ENCODE data around the gene CAMK2A. TPM values are rescaled to one million over a fixed set of nuclear protein-coding genes. Genes with fewer than 3 reads are reported as not detected.

CAMK2A gene
- total RNA-seq, 2 experiments from 2014 or later: not detected

DNA sequence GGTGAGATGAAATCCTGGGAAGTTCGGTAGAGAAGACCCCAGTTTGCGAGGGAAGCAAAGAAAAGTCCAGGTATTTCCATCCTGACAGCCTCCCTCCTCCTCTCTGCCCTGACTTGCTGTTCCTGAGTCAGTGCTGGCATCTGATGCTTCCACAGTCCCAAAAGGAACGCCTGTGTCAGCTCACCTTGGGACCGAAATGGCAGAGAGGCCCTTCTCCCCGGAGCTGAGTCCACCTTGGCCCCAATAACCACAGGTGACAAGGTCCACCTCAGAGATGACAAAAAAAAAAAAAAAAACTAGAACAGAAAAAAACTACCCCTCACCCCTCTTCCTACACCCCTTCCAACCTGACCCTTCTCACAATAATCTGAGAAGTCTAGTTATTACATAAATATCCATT is 68.1 kb downstream of the CAMK2A start:
- ChIA-PET CTCF (no interaction called here), POLR2A (no interaction called here)
- Mint-ChIP-seq H3K4me3 (no peak overlapping the region), H3K4me1 (peaks cover 2% of the 10 kb centered on the region), H3K27me3 (peaks cover 7% of the 10 kb centered on the region), H3K36me3 (ENCODE audit: low read depth) (no peaks in the 10 kb centered on the region), H3K9me3 (no peaks in the 10 kb centered on the region), H3K27ac (no peak overlapping the region)
- no peak for DNase-seq

DNA sequence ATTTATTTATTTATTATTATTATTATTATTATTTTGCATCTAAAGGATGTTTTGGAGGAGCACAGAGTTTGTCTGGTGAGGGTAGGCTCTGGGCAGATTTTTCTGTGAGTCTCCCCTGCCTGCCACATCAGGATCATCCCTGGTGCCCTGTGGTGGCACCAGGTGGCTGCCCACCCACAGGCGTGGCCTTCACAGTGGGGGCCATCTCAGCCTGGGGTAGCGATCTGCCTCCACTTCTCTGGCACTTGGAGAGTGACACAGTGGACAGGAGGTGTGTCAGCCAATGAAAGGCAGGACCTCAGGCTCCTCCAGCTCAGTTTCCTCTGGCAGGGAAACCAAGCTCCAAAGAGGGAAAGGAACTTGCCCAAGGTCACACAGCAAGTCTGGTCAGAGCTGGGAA is 69.7 kb downstream of the CAMK2A start:
- H3K27me3 Mint-ChIP-seq: peaks cover 7% of the 10 kb centered on the region
- CTCF ChIA-PET: interaction anchor here (0.6 to 1.7 kb wide), 5 partner anchors 35 to 386 kb away, joined by 3 to 5 read pairs (median 3); no protein-coding TSS in a partner anchor
- H3K4me3 Mint-ChIP-seq: no peak overlapping the region
- H3K9me3 Mint-ChIP-seq: no peaks in the 10 kb centered on the region
- H3K4me1 Mint-ChIP-seq: peaks cover 2% of the 10 kb centered on the region
- no peak for DNase-seq
- no peaks in the 10 kb centered on the region for H3K36me3 Mint-ChIP-seq (ENCODE audit: low read depth)
- POLR2A ChIA-PET: no interaction called here
- no peak overlapping the region for H3K27ac Mint-ChIP-seq

DNA sequence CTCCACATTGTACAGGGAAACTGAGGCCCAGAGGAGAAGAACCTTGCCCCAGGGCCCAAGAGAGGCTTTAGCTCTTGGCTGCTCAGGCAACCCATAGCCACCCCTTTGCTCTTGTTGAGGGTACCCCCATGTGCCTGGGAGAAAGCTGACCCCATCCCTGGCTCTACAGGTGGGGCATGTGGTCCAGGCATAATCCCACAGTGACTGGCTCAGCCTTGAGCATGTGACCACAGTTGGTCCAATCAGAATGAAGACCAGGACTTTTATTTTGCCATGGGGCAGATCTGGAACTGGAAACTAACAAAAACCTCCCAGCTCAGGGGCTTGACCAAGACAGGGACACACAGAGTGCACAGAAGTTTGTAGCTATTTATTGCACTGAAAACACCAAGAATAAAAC is 70.4 kb downstream of the CAMK2A start:
- Mint-ChIP-seq H3K4me3 (no peak overlapping the region), H3K9me3 (no peaks in the 10 kb centered on the region), H3K27ac (no peak overlapping the region), H3K27me3 (peaks cover 7% of the 10 kb centered on the region), H3K36me3 (ENCODE audit: low read depth) (no peaks in the 10 kb centered on the region), H3K4me1 (peaks cover 2% of the 10 kb centered on the region)
- no peak for DNase-seq
- POLR2A ChIA-PET: no interaction called here
- CTCF ChIA-PET: interaction anchor here (0.6 to 1.7 kb wide), 7 partner anchors 13 to 385 kb away, joined by 3 to 5 read pairs (median 3); no protein-coding TSS in a partner anchor

DNA sequence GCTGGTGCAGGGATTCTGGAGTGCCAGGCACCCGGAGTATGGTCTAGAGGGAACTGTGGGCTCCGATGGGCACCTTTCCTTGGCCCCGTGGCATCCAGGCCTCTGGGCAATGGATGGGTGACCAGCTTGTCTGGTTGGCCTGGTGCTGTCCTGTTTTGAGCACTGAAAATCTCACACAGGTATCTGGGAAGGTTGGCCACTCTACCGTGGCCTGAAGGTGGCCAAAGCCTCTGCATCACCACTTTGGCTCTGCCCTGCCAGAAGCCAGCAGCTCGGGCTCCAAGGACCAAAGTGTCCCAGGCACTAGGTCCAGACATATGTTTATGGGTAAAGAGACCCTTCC is 70.9 kb downstream of the CAMK2A start:
- Mint-ChIP-seq H3K36me3 (ENCODE audit: low read depth) (no peaks in the 10 kb centered on the region), H3K4me1 (peaks cover 2% of the 10 kb centered on the region), H3K4me3 (no peak overlapping the region), H3K9me3 (no peaks in the 10 kb centered on the region), H3K27ac (no peak overlapping the region), H3K27me3 (peaks cover 7% of the 10 kb centered on the region)
- DNase-seq: no peak
- CTCF ChIA-PET: interaction anchor here (0.6 to 1.7 kb wide), 15 partner anchors 10 to 385 kb away, joined by 3 to 10 read pairs (median 3); no protein-coding TSS in a partner anchor
- POLR2A ChIA-PET: no interaction called here

DNA sequence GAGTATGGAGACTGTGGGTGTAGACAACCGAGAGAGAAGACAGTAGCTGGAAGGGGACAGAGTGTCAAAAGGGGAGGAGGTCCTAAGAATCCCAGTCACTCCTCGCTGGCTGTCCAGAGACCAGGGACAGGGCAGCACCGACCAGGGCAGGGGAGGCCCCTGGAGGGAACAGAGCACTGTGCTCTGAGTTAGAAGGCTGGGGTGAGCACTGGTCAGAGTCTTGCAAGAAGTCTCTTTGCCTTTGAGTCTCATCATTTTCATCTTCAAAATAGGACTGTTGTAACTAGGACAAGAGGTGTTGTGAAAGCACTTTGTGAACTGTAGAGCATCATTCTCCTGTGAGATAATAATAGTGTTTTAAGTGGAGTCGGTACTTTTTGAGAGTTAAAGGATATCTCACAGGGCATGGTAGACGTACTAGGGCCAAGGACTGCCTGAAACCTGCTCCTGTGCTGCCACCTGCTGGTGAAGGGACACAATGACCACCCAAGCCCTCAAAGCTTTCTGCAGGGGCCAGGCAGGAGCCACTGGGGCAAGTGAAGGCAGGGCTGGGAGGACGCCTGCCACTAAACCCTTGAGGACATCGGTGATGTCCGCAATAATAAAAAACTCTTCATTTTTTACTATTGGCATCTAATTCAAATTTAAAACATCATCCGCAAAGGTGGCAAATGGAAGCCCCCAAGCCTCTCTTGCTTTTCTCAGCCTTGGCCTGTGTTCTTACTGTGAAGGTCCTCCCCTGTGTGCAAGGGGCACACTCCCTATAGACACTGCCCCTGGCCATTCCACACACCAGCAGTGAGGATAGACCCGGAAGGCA is 71.5 kb downstream of the CAMK2A start:
- H3K4me1 Mint-ChIP-seq: peaks cover 2% of the 10 kb centered on the region
- no peaks in the 10 kb centered on the region for H3K36me3 Mint-ChIP-seq (ENCODE audit: low read depth)
- H3K27ac Mint-ChIP-seq: no peak overlapping the region
- no peaks in the 10 kb centered on the region for H3K9me3 Mint-ChIP-seq
- ChIA-PET POLR2A (no interaction called here), CTCF (interaction anchor here (0.6 to 1.7 kb wide), 13 partner anchors 10 to 179 kb away, joined by 3 to 10 read pairs (median 3); no protein-coding TSS in a partner anchor)
- no peak overlapping the region for H3K4me3 Mint-ChIP-seq
- DNase-seq: peak; percentile 87
- H3K27me3 Mint-ChIP-seq: peaks cover 7% of the 10 kb centered on the region

DNA sequence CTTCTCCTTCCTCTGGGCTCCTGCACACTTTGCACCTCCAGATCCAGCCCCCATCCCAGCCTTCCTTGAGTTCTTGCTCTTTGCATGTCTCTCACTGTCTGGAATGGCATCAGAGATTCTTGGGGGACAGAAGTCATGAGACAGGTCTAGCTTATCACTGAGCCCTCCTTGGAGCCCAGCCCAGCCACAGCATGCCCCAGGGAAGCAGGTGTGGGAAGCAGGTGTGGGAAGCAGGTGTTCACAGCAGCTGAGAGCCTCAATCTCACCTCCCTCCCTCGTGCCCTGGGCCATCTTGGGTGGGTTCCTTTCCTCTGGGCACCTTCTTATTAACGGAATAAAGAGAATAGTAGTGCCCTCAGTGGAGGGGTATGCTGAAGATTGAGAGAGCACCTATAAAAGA is 72.5 kb downstream of the CAMK2A start:
- CTCF ChIA-PET: interaction anchor here (1.5 kb wide), 1 partner anchor 86 kb away, joined by 10 read pairs; no protein-coding TSS in a partner anchor
- POLR2A ChIA-PET: no interaction called here
- H3K9me3 Mint-ChIP-seq: no peaks in the 10 kb centered on the region
- no peak overlapping the region for H3K4me3 Mint-ChIP-seq
- H3K27ac Mint-ChIP-seq: no peak overlapping the region
- H3K27me3 Mint-ChIP-seq: peaks cover 7% of the 10 kb centered on the region
- H3K4me1 Mint-ChIP-seq: peaks cover 2% of the 10 kb centered on the region
- DNase-seq: no peak
- no peaks in the 10 kb centered on the region for H3K36me3 Mint-ChIP-seq (ENCODE audit: low read depth)

DNA sequence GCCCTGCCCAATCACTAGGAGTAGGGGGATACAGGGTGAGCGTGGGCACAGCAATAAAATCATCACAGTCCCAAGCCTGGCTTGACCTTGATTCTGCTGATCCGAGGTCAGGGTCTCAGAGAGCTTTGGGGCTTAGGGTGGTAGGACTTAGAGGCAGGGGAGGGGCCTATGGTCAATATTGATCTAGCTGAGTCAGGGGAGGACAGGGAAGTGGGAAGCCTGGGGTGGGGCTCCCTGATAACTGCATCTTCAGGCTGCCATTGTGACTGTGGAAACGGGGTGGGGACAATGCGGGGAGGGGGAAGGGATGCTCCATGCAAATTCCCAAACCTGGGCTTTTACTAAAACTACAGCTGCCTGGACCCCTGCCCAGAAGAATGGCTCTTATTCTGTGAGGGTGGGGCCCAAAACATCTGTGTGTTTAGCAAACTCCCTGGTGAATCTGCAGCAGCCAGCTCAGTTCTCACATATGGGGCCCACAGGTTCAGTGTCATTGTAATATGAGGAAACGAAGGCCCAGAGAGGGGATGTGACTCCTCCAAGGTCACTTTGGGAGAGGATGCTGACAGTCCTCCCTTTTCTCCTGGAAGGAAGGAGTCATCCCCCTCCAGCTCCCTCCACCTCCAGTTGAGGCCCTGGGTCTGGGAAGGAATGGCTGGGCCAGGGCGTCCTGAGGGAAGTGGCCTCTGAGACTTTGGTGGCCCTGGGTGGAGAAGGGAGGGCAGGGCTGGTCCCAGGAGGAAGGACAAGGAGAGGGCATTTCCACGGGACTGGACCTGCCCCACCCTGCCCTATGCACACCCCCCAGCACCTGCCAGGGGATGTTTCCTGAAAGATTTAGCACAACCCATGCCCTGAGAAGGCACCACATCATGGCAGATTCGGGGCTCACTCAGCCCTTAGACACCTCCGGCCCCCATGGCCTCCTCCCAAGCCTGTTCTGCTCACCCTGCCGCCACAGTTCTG is 73.3 kb downstream of the CAMK2A start:
- no peak for DNase-seq
- no peak overlapping the region for H3K27ac Mint-ChIP-seq
- H3K36me3 Mint-ChIP-seq (ENCODE audit: low read depth): no peaks in the 10 kb centered on the region
- ChIA-PET CTCF (interaction anchor here (0.9 to 1.8 kb wide), 3 partner anchors 9 to 119 kb away, joined by 3 to 4 read pairs (median 3); no protein-coding TSS in a partner anchor), POLR2A (no interaction called here)
- H3K4me1 Mint-ChIP-seq: peaks cover 2% of the 10 kb centered on the region
- H3K4me3 Mint-ChIP-seq: no peak overlapping the region
- H3K27me3 Mint-ChIP-seq: peaks cover 7% of the 10 kb centered on the region
- no peaks in the 10 kb centered on the region for H3K9me3 Mint-ChIP-seq

DNA sequence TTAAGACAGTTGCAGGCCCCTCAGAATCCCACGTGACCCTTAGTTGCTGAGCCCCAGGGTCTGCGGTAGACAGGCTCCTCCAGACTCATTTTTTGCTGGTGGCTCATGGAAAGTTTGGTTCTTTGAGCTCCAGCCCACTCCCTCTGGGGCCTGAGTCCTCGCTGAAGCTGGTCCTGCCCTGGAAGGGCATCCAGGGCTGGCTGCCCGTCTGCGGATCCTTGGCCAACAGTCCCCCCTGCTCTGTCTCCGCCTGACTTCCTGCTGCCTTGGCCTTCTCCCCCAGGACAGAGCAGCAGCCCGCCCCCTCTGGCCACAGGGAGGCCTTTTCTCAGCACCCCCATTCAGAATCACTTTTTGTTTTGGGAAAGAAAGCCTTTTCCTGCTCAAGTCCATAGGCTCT is 75.3 kb downstream of the CAMK2A start:
- ChIA-PET POLR2A (no interaction called here), CTCF (interaction anchor here (1.5 to 1.8 kb wide), 2 partner anchors 19 to 85 kb away, joined by 3 read pairs; no protein-coding TSS in a partner anchor)
- Mint-ChIP-seq H3K36me3 (ENCODE audit: low read depth) (no peaks in the 10 kb centered on the region), H3K27me3 (peaks cover 11% of the 10 kb centered on the region), H3K4me1 (peaks cover 13% of the 10 kb centered on the region), H3K4me3 (no peak overlapping the region), H3K9me3 (no peaks in the 10 kb centered on the region), H3K27ac (no peak overlapping the region)
- DNase-seq: no peak

DNA sequence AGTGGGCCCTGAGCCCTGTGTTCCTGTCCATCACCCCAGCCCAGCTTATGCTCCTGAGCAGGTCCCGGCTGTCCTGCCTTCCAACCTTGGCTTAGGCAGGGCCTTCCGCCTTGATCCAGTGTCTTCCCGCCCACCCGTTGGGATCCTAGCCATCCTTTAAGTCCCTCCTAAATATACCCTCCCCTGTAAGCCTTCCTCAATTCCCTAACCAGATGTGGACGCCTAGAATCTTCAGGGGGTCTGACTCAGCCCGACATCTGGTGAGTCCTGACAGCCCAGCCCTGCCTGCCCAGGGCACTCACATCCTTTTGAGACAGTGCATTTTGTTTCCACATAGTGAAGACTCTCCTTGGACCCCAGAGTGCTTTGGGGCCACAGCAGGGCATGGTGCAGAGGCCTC is 76.0 kb downstream of the CAMK2A start:
- H3K27ac Mint-ChIP-seq: no peak overlapping the region
- H3K4me1 Mint-ChIP-seq: peaks cover 21% of the 10 kb centered on the region
- ChIA-PET POLR2A (no interaction called here), CTCF (no interaction called here)
- DNase-seq: no peak
- H3K27me3 Mint-ChIP-seq: peaks cover 11% of the 10 kb centered on the region
- no peaks in the 10 kb centered on the region for H3K36me3 Mint-ChIP-seq (ENCODE audit: low read depth)
- H3K4me3 Mint-ChIP-seq: no peak overlapping the region
- no peaks in the 10 kb centered on the region for H3K9me3 Mint-ChIP-seq

DNA sequence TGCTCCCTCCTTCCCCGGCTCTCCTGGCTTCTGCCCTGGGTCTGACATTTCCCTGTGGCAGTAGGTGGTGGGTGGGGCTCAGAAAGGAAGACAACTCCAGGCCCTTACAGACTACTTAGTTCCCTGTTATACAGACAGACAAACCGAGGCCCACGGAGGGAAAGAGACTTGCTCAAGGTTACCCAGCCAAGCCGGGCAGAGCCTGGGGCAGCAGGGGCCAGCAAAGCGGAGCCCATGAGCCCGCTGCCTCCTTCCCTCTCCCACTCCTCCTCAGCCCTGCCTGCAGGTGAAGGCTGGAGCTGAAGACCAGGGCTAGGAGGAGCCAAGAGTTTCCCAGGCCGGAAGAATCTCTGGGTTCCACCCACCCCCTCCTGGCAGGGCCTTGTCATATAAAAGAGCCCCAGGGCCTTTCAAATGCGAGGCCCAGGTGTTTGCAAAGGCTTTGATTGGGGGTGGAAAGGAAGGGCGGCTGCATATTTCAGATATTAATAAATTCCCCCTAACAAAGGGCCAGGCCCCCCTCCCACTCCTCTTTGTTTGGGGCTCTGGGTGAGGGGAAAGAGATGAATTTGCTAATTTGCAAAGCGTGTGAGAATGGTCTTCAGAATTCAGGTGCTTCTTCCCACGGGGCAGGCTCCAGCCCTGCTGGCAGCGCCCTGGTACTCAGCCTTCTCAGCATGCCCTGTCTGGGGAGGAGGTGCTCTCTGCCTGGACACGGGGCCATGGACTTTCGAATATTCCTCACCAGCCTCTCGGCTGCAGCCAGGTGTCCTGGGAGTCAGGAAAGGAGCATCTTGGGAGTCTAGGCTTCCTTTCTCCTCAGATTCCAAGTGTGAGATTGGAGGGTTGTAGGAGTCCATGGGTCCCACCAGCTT is 78.2 kb downstream of the CAMK2A start:
- Mint-ChIP-seq H3K36me3 (ENCODE audit: low read depth) (no peaks in the 10 kb centered on the region), H3K4me1 (peaks cover 24% of the 10 kb centered on the region), H3K9me3 (no peaks in the 10 kb centered on the region), H3K27ac (no peak overlapping the region), H3K27me3 (peaks cover 15% of the 10 kb centered on the region), H3K4me3 (no peak overlapping the region)
- POLR2A ChIA-PET: no interaction called here
- no peak for DNase-seq
- CTCF ChIA-PET: interaction anchor here (1.3 kb wide), 1 partner anchor 16 kb away, joined by 3 read pairs; no protein-coding TSS in a partner anchor

DNA sequence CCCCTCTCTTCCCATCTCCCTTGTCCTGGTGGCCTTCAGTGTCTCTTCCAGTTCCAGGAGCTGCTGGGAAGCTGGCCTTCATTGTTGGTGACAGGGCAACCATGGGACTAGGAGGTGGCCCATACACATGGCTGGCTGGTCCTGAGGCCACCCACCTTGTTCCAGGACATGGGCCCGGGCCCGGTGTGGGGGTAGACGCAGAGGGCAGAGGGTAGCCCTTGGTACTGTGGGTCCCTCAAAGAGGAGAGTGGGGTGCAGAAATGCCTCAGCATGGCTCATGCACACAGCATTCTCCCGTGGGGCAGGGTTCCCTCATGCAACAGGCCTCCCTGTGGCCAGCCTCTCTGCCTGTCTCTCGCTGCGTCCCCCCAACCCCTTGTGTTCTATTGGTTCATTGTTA is 78.9 kb downstream of the CAMK2A start:
- Mint-ChIP-seq H3K36me3 (ENCODE audit: low read depth) (no peaks in the 10 kb centered on the region), H3K4me3 (no peak overlapping the region), H3K9me3 (no peaks in the 10 kb centered on the region), H3K4me1 (peaks cover 25% of the 10 kb centered on the region), H3K27ac (no peak overlapping the region), H3K27me3 (peaks cover 15% of the 10 kb centered on the region)
- DNase-seq: no peak
- ChIA-PET POLR2A (no interaction called here), CTCF (interaction anchor here (1.3 kb wide), 1 partner anchor 17 kb away, joined by 3 read pairs; no protein-coding TSS in a partner anchor)

DNA sequence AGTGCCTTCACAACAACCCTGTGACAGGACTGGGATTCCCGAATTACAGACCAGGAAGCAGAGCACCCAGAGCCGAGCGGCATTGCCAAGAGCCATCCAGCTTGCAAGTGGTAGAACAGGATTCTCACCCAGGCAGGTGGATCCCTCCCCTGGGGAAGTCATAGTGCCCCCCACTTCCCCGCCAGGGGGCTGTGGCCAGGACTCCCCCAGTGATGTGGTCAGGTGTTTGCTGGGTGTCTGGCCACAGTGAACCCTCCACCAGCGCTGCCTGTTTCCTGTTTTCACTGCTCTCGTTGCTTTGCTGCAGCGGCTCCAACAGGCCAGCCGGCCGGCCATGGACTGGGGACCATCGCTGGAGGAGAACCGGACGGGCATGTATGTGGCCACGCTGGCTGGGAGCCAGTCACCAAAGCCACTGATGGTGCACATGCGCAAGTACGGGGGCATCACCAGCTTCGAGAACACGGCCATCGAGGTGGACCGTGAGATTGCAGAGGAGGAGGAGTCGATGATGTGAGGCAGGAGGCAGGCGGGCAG is 80.4 kb downstream of the CAMK2A start:
- H3K36me3 Mint-ChIP-seq (ENCODE audit: low read depth): no peaks in the 10 kb centered on the region
- H3K27me3 Mint-ChIP-seq: peaks cover 15% of the 10 kb centered on the region
- DNase-seq: peak; percentile 16
- H3K27ac Mint-ChIP-seq: peak overlapping the region; percentile 13
- CTCF ChIA-PET: interaction anchor here (1.0 to 1.7 kb wide), 3 partner anchors 50 to 86 kb away, joined by 3 to 4 read pairs (median 3); no protein-coding TSS in a partner anchor
- H3K9me3 Mint-ChIP-seq: no peaks in the 10 kb centered on the region
- H3K4me1 Mint-ChIP-seq: peaks cover 25% of the 10 kb centered on the region
- no peak overlapping the region for H3K4me3 Mint-ChIP-seq
- POLR2A ChIA-PET: no interaction called here
